Vagina (tissue), 2 donors: ENCODE results near the gene C10orf105. TPM values are rescaled to one million over a fixed set of nuclear protein-coding genes. Genes with fewer than 3 reads are reported as not detected.

ENCODE experiments used
- DNase-seq, 2 donors: peaks; one replicate each; pipeline ENCODE4 v3.0.0-alpha.2; 2017; ENCODE audit errors: extremely low spot score in 2 of 2
- H3K27ac ChIP-seq: fragments of 200-600 bp; sonication (generic); one replicate; pipeline ENCODE4 v1.5.1; 2019
- H3K27me3 ChIP-seq: fragments of 200-600 bp; sonication (generic); one replicate; pipeline ENCODE4 v1.5.1; 2019
- H3K36me3 ChIP-seq, 2 donors: fragments of 200-600 bp; sonication (generic); one replicate each; pipeline ENCODE4 v1.5.1; 2017 to 2019
- H3K4me1 ChIP-seq: fragments of 200-600 bp; sonication (generic); one replicate; pipeline ENCODE4 v1.5.1; 2019
- H3K4me3 ChIP-seq, 2 donors: fragments of 200-600 bp; sonication (generic); 1 replicate in 1 of 2; 2 replicates in 1 of 2; pipeline ENCODE4 v1.5.1; 2016 to 2019
- H3K9me3 ChIP-seq: fragments of 200-600 bp; sonication (generic); one replicate; pipeline ENCODE4 v1.5.1; 2019
- CTCF ChIP-seq, 3 experiments: fragments of 450-650 bp in 2 of 3; fragments of 200-600 bp in 1 of 3; sonication (generic) in 1 of 3; IDR thresholded peaks; one replicate each; pipeline ENCODE4 v1.5.1; 2017 to 2019; ENCODE audit warnings: antibody characterized with exemption in 3 of 3, mild to moderate bottlenecking in 2 of 3, moderate library complexity in 2 of 3
- POLR2A ChIP-seq, 2 donors: fragments of 450-650 bp; IDR thresholded peaks; one replicate each; pipeline ENCODE4 v1.6.1; 2017; ENCODE audit warnings: antibody characterized with exemption in 2 of 2, mild to moderate bottlenecking in 2 of 2, moderate library complexity in 2 of 2
- POLR2AphosphoS5 ChIP-seq, 2 donors: sonication (generic); formaldehyde crosslinking; IDR thresholded peaks; one replicate each; pipeline ENCODE4 v1.9.0; 2017; ENCODE audit warnings: antibody characterized with exemption in 2 of 2, mild to moderate bottlenecking in 2 of 2, low read depth in 1 of 2; ENCODE audit not compliant: insufficient read depth in 1 of 2
- intact Hi-C: fragments of 100-400 bp; cut with DNase I; formaldehyde crosslinking; loops from one replicate; pipeline ENCODE4 v1.15.1; 2023
- total RNA-seq: library from RNA; depleted of rRNA; stranded (reverse); fragments of >200 nt; gene quantifications from one replicate; pipeline ENCODE4 v1.2.3, GENCODE V29; 2016

C10orf105 gene
- total RNA-seq, 1 donor from 2014 or later, result 0.49 TPM

GRCh38 chr10:71714031-71714410 lies 5.6 kb downstream of the C10orf105 start:
- peak overlapping the region; percentile 95 for H3K27ac ChIP-seq

GRCh38 chr10:71713135-71714030 lies 6.2 kb downstream of the C10orf105 start:
- peak in 1 of 2 donors; percentile 91 for TF ChIP-seq POLR2AphosphoS5 (IDR thresholded peaks at IDR 0.05; ENCODE audit: insufficient read depth in 1 of 2, low read depth in 1 of 2)
- TF ChIP-seq CTCF (IDR thresholded peaks at IDR 0.05), result no peak
- TF ChIP-seq POLR2A (IDR thresholded peaks at IDR 0.05), result peak in 1 of 2 donors; percentile 29
- peak in 1 of 2 donors; percentile 97 for DNase-seq
- Histone ChIP-seq H3K27ac (peak overlapping the region; percentile 95), H3K9me3 (no peaks in the 10 kb centered on the region), H3K36me3 (no peaks in the 10 kb centered on the region), H3K27me3 (no peaks in the 10 kb centered on the region), H3K4me1 (peaks cover 49% of the 10 kb centered on the region), H3K4me3 (no peak overlapping the region)
- intact Hi-C loops, result loop anchor here (5.0 kb wide), 1 partner anchor 59 kb away; the partner anchor contains the start of gene VSIR

More at GRCh38 chr10:71714031-71714410, 5.6 kb downstream of the C10orf105 start:
- DNase-seq, result no peak
- H3K36me3 ChIP-seq, result no peaks in the 10 kb centered on the region
- intact Hi-C loops, result loop anchor here (5.0 kb wide), 1 partner anchor 58 kb away; the partner anchor contains the start of gene VSIR
- peaks cover 54% of the 10 kb centered on the region for H3K4me1 ChIP-seq
- TF ChIP-seq POLR2AphosphoS5 (IDR thresholded peaks at IDR 0.05; ENCODE audit: insufficient read depth in 1 of 2, low read depth in 1 of 2), result no peak
- TF ChIP-seq POLR2A (IDR thresholded peaks at IDR 0.05), result no peak
- TF ChIP-seq CTCF (IDR thresholded peaks at IDR 0.05), result no peak
- no peaks in the 10 kb centered on the region for H3K9me3 ChIP-seq
- no peaks in the 10 kb centered on the region for H3K27me3 ChIP-seq
- no peak overlapping the region for H3K4me3 ChIP-seq

- intact Hi-C loops, result loop anchor here (5.0 kb wide), 1 partner anchor 60 kb away; the partner anchor contains the start of gene VSIR
- H3K4me1 ChIP-seq, result peaks cover 50% of the 10 kb centered on the region
- H3K27ac ChIP-seq, result peak overlapping the region; percentile 95
- no peaks in the 10 kb centered on the region for H3K9me3 ChIP-seq
- no peak for DNase-seq
- TF ChIP-seq POLR2AphosphoS5 (IDR thresholded peaks at IDR 0.05; ENCODE audit: insufficient read depth in 1 of 2, low read depth in 1 of 2), result no peak
- no peak overlapping the region for H3K4me3 ChIP-seq
- no peaks in the 10 kb centered on the region for H3K36me3 ChIP-seq
- H3K27me3 ChIP-seq, result no peaks in the 10 kb centered on the region
Measured at GRCh38 chr10:71712572-71713134, 6.9 kb downstream of the C10orf105 start.

GRCh38 chr10:71712170-71712569 lies 7.4 kb downstream of the C10orf105 start:
- Histone ChIP-seq H3K27ac (peak overlapping the region; percentile 95), H3K27me3 (no peaks in the 10 kb centered on the region), H3K36me3 (no peaks in the 10 kb centered on the region), H3K4me1 (peaks cover 50% of the 10 kb centered on the region), H3K4me3 (no peak overlapping the region), H3K9me3 (no peaks in the 10 kb centered on the region)
- TF ChIP-seq CTCF (IDR thresholded peaks at IDR 0.05) (no peak), POLR2AphosphoS5 (IDR thresholded peaks at IDR 0.05; ENCODE audit: insufficient read depth in 1 of 2, low read depth in 1 of 2) (no peak), POLR2A (IDR thresholded peaks at IDR 0.05) (no peak)
- DNase-seq, result no peak
- intact Hi-C loops, result loop anchor here (5.0 kb wide), 1 partner anchor 60 kb away; the partner anchor contains the start of gene VSIR

GRCh38 chr10:71711052-71711623 lies 8.4 kb downstream of the C10orf105 start:
- H3K27ac ChIP-seq, result peak overlapping the region; percentile 95
- no peaks in the 10 kb centered on the region for H3K36me3 ChIP-seq
- H3K4me3 ChIP-seq, result no peak overlapping the region
- TF ChIP-seq POLR2A (IDR thresholded peaks at IDR 0.05) (no peak), POLR2AphosphoS5 (IDR thresholded peaks at IDR 0.05; ENCODE audit: insufficient read depth in 1 of 2, low read depth in 1 of 2) (no peak), CTCF (IDR thresholded peaks at IDR 0.05) (no peak)
- peaks cover 45% of the 10 kb centered on the region for H3K4me1 ChIP-seq
- H3K27me3 ChIP-seq, result no peaks in the 10 kb centered on the region
- intact Hi-C loops, result loop anchor here (5.0 kb wide), 1 partner anchor 61 kb away; the partner anchor contains the start of gene VSIR
- no peak for DNase-seq
- no peaks in the 10 kb centered on the region for H3K9me3 ChIP-seq
